HL-60/S4 (cell line): ENCODE measurements around the gene SIGLEC9.

Experiments used
- in situ Hi-C: fragments of 300-500 bp; cut with MboI; formaldehyde crosslinking; loops from 2 replicates; pipeline ENCODE4 v1.14.3; 2022; ENCODE audit warnings: low sequenced_read_pairs

The SIGLEC9 gene

GRCh38 chr19:51172223-51172622, 47.5 kb downstream of the SIGLEC9 start:
- in situ Hi-C loops: no loop called here

GRCh38 chr19:51173681-51174080, 49.0 kb downstream of the SIGLEC9 start:
- in situ Hi-C loops: no loop called here

- in situ Hi-C loops: no loop called here
Measured at GRCh38 chr19:51179256-51179655, 54.5 kb downstream of the SIGLEC9 start.
